Suppressor macrophage (primary cell): ENCODE measurements around the gene PARVB.

Experiments used
- DNase-seq, 4 experiments: peaks; one replicate each; pipeline ENCODE4 v3.0.0-alpha.2; 2020 to 2022

Gene PARVB

DNA sequence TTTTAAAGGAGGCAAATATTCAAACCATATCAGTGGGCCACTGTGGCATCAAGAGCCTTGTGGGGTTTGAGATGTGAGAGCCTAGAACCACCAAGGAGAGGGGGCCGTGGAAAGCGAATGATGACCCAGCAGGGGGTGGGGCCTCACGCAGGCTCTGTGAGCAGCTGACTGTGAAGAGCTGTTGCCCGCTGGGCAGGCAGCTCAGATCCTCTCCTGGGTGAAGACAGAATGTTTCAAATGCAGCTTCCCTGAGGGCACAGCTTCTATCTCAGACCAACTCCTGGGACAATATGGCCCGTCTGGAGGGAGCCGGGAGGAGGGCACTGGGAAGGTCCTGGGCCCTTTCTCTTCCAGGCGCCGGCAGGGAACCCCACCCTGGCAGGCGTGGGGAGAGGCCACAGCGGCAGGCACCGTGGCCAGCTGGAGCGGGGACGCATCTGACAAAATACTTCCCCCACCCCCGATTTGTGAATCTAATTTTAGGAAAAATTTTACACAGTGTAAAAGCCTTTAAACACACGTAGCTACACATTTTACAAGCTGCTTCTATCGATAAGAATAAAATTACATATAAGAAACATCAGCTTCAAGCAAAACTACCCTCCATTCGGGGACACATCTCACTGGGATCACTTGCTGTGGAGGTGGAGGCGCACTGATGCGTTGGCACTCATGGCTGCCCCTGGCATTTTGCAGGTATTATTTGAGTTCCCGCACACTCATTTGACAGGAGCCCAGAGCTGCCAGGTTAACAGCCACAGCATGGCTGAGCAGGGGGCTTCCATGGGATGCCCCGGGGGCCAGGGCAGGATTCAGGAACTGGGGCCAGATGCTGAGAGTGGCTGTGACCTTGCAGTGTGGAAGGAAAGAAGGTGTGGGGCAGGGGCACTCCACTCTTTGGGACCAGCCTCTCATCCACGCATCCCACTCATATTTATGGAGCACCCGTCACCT is 196.9 kb downstream of the PARVB start:
- no peak for DNase-seq

DNA sequence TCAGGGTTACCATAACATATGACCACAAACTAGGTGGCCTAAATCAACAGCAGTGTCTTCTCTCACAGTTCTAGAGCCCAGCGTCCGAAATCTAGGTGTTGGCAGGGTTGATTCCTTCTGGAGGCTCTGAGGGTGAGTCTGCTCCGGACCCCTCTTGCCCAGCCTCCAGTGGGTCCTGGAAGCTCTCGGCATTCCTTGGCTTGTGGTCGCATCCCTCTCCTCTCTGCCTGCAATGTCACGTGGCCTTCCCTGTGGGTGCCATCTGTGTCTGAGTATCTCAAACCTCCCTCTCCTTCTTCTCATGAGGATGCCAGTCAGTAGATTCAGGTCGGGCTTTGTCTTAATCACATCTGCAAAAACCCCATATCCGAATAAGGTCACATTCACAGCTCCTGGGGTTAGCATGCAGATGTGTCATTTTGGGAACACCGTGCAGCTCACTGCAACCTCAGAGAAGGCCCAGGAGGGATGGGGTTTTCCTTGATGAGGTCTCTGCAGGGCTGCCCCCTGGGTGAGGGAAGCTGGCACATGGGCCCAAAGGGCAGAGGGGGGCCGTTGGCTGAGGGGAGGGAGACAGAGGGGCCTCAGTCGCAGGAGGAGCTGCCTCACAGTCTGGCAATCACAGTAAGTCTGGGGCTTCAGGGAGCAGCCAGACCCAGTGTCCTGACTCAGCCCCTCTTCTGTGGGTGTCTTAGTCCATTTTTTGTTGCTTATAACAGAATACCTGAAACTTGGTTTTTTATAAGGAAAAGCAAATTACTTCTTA is 197.8 kb downstream of the PARVB start:
- no peak for DNase-seq
